ENCODE results near the gene CUZD1.

CUZD1 gene

DNA sequence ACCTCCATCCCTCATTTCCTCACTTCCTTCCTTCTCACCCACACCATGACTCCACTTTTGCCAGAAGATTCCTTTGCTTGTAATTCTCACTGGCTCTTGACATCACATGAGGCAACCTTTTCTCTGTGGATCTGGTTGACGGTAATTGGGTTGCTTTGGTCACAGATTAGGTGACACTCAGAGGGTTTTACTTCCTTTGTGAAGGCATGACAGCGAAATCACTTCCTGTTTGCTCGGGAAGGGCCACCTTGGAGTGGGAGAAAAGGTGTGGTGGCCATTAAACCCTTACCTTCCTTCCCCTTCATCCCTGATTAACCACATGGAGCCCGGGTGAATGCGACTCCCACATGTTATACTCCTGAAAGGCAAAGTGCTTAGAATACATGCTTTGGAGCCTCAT lies 30.2 kb downstream of the CUZD1 start:
- DNase-seq (ENCODE audit: low spot score), result no peak

GRCh38 chr10:122814493-122814892 lies 31.2 kb downstream of the CUZD1 start:
- DNase-seq (ENCODE audit: low spot score), result no peak

GRCh38 chr10:122812751-122813150 lies 32.9 kb downstream of the CUZD1 start:
- no peak for DNase-seq (ENCODE audit: low spot score)

DNA sequence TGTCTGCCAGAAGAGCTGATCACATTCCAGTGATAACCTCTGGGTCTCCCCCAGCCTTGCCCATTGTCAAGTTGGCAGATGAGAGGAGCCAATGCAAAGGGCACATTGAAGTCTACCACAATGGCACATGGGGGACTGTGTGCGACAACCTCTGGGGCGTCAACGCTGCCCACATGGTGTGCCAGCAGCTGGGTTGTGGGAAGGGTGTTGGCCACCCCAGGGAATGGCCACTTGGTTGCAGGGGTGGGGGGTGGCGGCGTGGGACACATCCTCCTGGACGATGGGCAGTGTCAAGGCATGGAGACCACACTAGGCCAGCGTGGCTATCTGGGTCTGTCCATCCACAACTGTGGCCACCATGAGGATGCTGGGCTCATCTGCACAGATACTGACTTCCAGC lies 43.4 kb downstream of the CUZD1 start:
- no peak for DNase-seq (ENCODE audit: low spot score)

GRCh38 chr10:122798704-122799231 lies 46.9 kb downstream of the CUZD1 start:
- no peak for DNase-seq (ENCODE audit: low spot score)

DNA sequence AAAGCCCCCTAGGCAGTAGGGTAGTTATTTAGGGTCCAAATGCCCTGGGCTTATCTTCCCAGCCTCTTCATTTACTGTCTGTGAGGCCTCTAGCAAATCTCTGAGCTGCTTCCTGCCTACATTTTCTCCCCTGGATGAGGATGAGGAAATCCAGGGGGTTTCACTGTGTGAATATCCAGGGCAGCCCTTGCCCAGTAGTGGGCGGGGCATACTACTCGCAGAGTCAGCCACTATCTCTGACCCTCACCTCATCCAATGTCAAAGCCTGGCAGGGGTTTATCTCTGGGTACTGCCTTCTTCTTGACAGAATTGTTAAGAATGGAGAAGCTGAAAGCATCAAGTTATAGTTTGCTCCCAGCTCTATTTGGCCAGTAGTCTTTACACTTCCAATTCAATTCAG lies 48.9 kb downstream of the CUZD1 start:
- no peak for DNase-seq (ENCODE audit: low spot score)

DNA sequence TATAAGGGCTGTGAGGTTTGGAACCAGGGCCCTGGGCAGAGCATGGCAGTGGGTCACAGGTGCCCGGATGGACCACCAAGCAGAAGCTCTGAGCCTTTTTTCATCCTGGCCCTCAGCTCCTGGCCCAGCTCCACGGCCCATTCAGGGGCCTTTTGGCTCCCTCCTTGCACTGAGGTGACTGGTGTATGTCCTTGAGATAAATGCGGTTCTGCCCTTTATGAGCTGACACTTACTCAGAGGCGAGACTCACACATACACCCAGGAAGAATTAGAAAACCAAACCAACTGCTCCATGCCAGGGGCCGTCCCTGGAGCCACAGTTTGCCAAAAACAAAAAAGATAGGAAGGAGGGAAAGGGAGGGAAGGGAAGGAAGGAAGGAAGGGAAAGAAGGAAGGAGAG lies 49.7 kb downstream of the CUZD1 start:
- no peak for DNase-seq (ENCODE audit: low spot score)

- DNase-seq (ENCODE audit: low spot score), result no peak
These were observed 59.4 kb downstream of the CUZD1 start for GRCh38 chr10:122786269-122786668.

- DNase-seq (ENCODE audit: low spot score), result no peak
These were observed 62.7 kb downstream of the CUZD1 start for GRCh38 chr10:122782911-122783310.

Data from CD4-positive, alpha-beta T cell treated with Interleukin-6 at 100 ng/mL for 8 hours (primary cell).